Activated T-cell treated with anti-CD3 and anti-CD28 coated beads, Interleukin-2, amount 50 U/mL, for 48 hours (primary cell): ENCODE measurements around the gene CHD9.
A peak's percentile ranks its signal among the peaks of the same experiment; 100 is the strongest.
"Not testable (repeated sequence)": the region's sequence is repeated elsewhere in the genome, so short reads cannot be mapped to it uniquely, and the experiment has no call there.

Experiments
- DNase-seq, 2 experiments: peaks; one replicate each; pipeline ENCODE4 v3.0.0-alpha.2; 2020

CHD9 gene

DNA sequence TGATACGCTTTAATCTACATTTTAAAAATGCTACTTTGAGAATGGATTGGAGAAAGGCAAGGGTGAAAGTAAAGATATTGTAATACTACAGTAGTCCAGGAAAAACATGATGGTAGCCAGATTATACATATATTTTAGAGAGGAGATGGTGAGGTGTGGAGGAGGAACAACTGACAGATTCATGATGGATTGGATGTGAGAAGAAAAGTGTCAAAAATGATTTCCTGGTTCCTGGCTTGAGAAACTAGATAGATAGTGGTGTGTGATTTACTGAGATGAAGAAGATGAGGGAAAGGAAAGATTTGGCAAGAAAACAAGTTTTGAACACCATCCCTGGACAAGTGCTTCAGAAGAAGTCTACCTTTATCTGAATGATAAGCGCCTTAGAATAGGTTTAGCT is 80.5 kb downstream of the CHD9 start:
- no peak for DNase-seq

DNA sequence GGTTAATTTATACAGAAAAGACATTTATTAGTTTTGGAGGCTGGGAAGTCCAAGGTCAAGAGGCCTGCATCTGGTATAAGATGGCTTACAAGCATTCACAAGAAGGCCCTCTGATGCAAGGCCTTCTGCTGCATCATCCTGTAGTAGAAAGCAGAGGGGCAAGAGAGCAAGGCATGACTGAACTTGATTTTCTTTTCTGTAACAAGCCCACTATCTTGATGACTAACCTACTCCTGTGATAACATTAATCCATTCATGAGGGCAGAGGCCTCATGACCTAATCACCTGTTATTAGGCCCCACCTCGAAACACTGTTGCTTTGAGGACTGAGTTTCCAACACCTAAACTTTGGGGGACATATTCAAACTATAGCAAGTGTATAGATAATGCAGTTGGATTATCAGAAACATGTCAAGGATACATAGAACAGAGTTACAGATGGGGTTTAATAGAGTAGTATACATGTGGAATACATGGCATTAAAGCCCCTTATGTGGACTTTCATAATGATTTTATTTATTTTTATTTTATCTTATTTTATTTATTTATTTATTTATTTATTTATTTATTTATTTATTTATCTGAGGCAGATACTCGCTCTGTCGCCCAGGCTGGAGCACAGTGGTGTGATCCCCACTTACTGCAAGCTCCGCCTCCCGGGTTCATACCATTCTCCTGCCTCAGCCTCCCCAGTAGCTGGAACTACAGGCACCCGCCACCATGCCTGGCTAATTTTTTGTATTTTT is 88.2 kb downstream of the CHD9 start:
- no peak for DNase-seq

DNA sequence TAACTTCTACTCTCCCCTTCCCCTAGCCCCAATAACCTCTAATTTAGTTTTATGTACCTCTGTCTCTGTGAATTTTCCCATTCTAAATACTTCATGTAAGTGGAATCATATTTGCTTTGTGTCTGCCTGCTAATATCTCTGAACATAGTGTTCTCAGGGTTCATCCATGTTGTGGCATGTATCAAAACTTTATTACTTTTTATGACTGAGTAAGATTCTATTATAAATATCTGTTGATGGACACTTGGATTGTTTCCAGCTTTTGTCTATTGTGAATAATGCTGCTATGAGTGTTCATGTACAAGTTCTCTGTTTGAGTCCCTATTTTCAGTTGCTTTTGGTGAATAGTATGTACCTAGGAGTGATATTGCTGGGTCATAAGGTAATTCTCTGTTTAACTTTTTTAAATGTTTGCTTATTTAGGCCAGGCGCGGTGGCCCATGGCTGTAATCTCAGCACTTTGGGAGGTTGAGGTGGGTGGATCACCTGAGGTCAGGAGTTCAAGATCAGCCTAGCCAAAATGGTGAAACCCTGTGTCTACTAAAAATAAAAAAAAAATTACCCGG is 92.8 kb downstream of the CHD9 start:
- no peak for DNase-seq

DNA sequence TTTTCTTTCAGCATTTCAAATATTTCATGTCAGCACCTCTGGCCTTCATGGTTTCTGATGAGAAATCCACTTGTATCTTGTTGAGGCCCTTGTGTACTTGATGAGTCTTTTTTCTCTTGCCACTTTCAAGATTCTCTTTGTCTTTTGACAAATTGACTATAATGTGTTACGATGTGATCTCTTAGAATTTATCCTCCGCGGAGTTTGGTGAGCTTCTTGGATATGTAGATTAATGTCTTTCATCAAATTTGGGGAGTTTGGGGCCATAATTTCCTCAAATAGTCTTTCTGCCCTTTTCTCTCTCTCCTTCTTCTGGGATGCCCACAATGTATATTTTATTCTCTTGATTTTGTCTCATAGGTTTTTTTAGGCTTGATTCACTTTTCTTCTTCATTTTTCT is 96.0 kb downstream of the CHD9 start:
- DNase-seq, result no peak

DNA sequence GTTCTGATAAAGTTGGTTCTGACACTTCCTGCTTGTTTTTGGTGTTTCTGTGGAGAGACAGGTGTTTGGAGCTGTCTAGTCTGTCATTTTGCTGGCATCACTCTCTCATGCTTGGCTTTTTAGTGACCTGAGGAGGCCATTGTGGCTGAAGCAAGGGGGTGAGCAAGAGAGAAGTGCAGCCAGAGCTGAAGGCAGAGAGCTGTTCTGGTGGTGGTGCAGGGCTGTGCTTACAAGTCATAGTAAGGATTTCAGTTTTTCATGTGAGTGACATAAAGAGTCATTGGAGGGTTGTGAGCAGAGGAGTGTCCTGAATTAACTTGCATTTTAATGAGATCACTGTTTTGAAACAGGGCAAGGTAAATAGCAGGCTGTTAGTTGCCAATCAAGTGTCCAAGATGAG is 97.5 kb downstream of the CHD9 start:
- DNase-seq, result no peak

DNA sequence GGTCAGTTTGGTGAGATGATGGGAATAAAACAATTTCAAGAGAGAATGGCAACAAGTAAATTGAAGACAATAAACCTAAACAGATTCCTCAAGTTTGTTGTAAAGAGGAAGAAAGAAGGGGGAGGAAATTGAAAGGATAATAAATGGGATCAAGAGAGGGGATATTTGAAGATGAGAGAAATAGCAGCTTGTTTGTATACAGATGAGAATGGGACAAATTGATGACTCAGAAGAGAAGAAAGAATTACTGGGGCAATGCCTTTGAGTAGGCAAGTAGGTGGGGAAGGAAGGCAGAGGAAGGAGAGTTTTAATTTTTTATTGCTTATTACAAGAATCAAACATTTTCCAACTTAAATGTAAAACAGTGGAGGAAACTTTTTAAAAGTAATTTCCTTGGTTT is 98.3 kb downstream of the CHD9 start:
- DNase-seq, result no peak

DNA sequence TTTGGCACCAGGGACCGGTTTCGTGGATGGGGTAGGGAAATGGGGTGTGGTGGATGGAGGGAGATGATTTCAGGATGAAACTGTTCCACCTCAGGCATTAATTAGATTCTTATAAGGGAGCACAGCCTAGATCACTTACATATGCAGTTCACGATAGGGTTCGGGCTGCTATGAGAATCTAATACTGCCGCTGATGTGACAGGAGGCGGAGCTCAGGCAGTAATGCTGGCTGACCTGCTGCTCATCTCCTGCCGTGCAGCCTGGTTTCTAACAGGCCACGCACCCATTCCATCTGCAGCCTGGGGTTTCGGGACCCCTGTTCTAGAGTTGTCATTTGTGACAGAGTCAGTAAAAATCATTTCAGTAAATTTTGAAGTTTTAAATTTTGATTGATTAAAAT is 99.7 kb downstream of the CHD9 start:
- no peak for DNase-seq

DNA sequence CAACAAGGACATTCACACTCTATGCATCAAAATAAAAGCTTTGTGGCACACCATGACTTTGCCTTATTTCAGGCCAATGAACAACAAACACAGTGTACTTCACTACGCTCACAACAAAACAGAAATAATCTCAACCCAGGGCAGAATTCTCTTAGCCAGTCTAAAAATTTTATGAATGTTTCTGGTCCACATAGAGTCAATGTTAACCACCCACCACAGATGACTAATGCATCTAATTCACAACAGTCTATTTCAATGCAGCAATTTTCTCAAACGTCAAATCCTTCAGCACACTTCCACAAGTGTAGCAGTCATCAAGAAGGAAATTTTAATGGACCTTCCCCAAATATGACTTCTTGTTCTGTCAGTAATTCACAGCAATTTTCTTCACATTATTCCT is 101.7 kb downstream of the CHD9 start:
- DNase-seq, result no peak

DNA sequence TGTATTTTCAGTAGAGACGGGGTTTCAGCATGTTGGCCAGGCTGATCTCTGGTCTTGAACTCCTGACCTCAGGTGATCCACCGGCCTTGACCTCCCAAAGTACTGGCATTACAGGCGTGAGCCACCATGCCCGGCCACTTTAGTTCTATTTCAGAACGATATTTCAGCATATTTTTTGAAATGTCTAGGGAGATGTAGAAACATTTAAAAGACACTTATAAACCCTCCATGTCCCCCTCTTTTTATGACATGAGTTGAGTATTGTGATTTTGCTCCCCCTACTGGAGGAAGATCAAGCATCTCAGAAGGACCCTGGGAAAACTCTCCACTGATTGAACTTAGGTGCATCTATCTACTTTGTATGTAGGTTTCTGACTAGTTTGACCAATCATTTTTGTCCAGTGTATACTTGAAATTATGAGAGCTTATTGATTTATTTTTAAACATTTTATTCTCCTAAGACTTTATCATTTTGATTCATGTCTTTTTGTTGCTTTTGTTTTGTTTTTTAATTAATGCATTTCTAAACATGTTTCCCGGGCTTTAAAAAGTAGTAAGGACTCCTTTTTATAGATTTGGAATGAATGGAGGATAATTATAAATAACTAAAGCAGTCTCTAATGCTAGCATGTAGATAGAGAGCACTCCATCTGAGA is 105.1 kb downstream of the CHD9 start:
- no peak for DNase-seq

DNA sequence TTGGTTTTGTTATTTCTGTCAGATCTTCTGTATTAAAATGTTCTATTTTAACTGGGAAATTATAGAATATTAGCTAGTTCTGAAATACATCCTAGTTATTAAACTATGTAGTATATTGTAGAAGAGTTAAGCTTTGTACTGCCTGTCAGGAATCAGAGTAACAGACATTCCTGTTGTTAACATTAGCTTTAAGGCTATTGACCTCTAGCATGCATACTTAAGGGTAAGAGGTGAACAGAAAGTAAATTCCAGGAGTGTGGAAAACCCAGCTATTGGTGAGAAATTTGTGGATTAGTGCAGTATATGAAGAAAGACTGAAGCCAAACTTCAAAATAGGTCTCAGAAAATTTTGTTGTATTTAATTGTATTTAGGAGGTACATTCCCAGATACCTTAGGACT is 111.3 kb downstream of the CHD9 start:
- DNase-seq, result no peak

DNA sequence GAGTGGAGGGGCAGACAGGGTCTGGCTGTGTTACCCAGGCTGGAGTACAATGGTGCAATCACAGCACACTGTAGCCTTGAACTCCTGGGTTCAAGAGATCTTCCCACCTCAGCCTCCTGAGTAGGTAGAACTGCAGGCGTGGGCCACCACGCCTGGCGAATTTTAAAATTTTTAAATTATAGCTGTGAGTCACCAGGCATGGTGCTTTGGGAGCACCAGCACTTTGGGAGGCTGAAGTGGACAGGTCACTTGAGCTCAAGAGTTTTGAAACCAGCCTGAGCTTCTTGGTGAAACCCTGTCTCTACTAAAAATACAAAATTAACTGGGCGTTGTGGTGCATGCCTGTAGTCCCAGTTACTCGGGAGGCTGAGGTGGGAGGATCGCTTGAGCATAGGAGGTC is 114.0 kb downstream of the CHD9 start:
- DNase-seq, result no peak

DNA sequence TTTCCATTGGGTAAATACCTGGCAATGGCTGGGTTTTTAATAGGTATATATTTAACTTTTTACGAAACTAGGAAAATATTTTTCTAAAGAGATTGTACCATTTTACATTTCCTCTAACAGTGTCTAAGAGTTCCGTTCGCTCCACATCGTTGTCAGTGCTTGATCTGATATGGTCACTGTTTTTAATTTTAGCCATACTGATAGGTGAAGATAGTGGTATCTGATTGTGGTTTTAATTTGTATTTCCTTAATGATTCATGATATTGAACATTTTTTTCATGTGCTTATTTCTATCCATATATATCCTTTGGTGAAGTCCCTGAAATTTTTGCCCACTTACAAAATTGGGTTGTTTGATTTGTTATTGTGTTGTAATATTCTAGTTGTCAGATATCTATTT is 117.7 kb downstream of the CHD9 start:
- no peak for DNase-seq

DNA sequence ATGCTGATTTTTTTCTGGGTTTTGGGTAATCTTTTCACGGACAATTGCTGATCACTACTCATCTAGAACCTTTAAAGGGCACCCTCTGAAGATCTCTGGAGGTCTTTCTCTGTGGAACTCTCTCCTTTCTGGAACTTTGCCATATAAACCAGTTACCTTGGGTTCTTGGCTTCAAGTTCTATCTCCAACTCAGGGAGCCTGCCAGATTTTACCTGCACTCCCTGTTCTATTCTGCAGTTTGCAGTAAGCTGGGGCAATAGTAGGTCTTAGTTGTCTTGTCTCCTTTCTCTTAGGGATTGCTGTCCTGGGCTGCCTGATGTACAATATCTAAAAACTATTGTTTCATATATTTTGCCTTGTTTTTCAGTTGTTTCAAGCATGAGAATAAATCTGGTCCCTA is 120.3 kb downstream of the CHD9 start:
- no peak for DNase-seq

DNA sequence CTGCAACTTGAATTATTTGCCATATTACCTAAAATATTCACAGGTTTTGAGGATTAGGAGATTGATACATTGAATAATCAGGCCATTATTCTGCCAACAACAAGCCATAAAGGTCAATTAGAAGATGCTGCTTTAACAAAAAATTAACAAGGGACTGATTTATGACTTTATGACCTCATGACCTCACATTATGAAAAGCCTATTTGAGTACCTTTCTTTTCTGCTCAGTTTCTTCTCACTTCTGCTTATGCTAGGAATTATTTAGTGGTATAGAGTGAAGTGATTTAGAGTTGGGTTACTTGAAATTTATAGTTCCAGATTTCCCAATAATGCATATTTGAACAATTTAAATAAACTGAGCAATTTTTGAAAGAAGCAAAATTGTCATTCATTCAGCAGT is 121.6 kb downstream of the CHD9 start:
- DNase-seq, result no peak

DNA sequence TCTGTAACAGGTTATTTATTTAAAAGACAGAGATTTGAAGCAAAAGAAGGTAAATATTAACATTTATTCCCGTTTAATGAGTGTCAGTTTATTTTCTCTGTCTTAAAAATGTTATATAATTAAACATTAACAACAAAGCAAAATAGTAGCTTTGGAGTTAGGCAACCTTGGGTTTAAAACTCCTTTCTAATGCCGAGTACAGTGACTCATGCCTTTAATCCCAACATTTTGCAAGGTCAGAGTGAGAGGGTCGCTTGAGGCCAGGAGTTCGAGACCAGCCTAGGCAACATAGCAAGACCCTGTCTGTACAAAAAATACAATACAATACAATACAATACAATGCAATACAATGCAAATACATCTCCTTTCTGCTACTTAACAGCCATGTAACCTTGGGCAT is 128.7 kb downstream of the CHD9 start:
- no peak for DNase-seq

DNA sequence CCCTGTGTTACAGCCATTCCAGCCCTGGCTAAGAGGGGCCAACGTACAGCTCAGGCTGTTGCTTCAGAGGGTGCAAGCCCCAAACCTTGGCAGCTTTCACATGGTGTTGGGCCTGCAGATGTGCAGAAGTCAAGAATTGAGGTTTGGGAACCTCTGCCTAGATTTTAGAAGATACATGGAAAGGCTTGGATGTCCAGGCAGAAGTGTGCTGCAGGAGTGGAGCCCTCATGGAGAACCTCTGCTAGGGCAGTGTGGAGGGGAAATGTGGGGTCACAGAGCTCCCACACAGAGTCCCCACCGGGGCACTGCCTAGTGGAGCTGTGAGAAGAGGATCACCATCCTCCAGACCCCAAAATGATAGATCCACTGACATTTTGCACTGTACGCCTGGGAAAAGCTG is 130.9 kb downstream of the CHD9 start:
- not testable (repeated sequence) for DNase-seq

DNA sequence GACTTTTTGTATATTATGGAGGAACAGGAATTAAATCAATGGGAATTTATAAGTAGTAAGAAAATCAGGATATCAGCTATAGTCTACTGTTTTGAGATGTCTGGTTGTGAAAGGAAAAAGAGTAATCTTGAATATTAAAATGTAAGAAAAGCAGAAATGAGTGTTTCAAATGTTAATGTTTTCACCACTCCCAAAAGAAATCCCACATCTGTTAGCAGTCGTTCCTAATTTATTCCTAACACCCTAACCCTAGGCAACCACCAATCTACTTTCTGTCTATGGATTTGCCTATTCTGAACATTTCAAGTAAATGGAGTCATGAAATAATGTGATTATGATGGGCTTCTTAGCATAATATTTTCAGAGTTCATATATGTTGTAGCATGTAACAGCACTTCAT is 133.0 kb downstream of the CHD9 start:
- DNase-seq, result no peak

DNA sequence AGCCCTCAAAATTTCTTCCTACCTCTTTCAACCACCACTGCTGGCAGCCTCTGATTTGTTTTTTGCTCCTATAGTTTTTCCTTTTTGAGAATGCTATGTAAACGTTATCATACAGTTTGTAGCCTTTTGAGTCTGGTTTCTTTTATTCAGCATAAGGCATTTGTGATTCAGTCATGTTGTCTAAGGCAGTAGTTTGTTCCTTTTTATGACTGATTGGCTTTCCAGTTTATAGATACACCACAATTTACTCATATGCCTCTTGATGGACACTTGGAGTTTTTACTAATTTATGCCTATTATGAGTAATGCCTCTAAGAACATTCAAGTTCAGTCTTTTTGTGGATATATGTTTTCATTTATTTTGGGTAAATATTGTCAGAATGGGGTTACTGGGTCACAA is 136.6 kb downstream of the CHD9 start:
- no peak for DNase-seq

DNA sequence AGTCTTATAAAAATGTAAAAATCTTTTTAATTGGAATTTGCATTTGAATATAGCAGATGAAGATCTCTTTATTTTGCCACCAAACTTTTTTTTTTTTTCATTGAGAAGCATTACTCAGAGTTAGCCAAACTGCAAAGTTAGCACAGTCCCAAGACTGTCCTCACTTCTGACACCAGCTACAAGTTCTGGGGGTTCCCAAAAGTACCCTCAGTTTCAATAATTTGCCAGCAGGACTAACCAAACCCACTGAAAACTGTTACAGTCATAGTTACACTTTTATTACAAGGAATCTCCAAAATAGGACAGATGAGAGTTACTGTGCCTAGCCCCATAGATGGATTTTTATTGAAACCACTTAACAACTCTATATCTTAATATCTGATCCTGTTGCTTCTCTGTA is 144.1 kb downstream of the CHD9 start:
- DNase-seq, result no peak

DNA sequence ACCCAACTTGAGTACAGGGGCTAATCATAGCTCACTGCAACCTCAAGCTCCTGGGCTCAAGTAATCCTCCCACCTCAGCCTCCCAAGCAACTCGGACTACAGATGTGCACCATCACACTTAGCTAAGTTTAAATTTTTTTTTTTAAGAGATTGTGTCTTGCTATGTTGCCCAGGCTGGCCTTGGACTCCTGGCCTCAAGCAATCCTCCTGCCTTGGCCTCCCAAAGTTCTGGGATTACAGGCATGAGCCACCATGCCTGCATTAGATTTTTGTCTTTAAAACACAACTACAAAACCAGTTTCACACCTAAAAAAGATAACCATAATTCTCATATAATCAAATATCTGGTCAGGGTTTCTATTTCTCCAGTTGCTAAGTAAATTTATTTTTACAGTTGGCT is 147.1 kb downstream of the CHD9 start:
- no peak for DNase-seq

DNA sequence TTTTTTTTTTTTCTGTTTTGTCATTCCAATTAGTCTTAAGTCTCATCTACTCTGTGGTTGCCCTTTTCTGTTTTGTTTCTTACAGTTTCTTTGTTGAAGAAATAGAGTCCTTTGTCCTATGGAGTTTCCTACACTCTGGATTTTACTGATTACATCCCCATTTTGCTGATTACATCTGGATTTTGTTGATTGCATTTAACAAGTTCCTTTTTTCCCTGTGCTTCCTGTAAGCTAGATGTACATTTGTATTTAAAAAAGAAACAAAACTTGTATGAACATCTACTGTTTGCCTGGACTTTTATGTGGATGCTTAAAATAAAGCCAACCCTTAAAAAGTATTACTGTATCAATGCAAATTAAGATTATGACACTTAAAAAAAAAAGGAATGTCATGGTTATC is 147.6 kb downstream of the CHD9 start:
- DNase-seq, result no peak

DNA sequence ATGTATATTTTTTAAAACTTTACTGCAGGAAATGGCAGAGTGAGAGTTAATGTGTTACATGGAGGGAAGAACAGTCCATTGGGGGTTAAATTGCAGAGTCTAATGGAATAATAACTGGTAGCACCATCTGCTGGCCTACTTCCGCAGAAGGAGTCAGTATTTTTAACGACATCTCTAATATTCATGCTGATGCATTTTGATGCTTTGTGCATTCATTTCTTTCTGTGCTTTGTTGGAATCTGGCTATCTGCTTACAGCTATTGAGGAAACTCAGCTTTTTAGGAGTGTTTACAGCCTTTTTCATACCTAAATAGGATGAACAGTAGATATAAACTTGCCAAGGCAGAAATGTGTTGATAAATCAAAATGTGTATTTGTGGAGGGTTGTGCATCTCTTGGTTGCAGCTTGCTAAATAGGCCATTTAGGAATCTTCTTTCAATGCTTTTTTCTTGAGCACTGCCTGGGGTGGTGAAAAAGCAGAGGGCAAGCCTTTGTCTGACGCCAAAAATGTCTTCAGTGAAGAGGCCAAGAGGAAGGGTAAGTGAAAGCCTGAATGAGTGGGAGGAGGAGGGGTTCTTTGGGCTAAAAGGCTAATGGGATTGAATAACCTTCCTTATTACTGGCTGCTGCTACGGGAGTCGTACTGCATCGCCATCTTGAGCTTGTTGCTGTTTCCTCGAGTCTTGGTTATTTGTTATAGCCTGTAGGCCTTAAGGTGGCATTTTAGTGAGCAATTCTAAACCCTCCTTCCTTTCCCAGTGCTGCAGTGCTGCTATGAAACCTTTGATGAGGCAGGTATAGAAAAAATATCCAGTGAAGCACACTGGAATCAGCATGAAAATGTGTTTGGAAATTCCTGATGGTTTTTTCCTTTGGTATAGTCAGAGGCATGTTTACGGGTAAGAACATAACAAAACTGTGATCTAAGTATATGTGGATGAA is 153.3 kb downstream of the CHD9 start:
- peak in 1 of 2 experiments; percentile 21 for DNase-seq

DNA sequence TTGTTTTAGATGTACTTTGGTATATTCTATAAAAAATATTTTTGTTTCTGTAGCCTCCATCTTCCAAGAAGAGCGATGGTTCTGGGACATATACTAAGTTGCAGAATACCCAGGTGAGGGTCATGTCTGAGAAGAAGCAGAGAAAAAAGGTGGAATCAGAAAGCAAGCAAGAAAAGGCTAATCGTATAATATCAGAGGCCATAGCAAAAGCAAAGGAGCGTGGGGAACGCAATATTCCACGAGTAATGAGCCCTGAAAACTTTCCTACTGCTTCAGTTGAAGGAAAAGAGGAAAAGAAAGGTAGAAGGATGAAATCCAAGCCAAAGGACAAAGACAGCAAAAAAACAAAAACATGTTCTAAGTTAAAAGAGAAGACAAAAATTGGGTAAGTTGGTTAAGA is 154.6 kb downstream of the CHD9 start:
- DNase-seq, result no peak

DNA sequence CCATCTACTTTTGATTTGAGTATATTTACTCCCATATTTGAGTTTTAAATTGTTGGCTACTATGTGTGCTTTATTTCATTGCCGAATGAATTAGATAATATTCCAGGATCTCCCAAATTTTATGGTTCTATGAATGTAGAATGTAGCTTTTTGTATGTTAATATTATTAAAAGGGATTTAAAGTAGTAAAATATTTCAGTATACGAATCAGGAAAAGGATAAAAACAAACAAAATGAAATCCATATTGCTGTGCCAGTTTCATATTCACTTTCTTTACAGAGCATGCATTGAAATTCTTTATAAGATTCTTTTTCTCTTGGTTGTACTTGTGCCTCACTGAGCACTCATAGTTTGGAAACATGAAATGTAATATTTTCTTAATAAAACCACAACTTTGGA is 155.1 kb downstream of the CHD9 start:
- no peak for DNase-seq
